Activated naive CD4-positive, alpha-beta T cell treated with Interleukin-2 at 50 U/mL for 16 hours (primary cell): ENCODE results near the gene HECTD4.
"Not testable (repeated sequence)": the region's sequence is repeated elsewhere in the genome, so short reads cannot be mapped to it uniquely, and the experiment has no call there.

Source experiments
- DNase-seq: peaks from one replicate; pipeline ENCODE4 v3.0.0-alpha.2; 2020

The HECTD4 gene

DNA sequence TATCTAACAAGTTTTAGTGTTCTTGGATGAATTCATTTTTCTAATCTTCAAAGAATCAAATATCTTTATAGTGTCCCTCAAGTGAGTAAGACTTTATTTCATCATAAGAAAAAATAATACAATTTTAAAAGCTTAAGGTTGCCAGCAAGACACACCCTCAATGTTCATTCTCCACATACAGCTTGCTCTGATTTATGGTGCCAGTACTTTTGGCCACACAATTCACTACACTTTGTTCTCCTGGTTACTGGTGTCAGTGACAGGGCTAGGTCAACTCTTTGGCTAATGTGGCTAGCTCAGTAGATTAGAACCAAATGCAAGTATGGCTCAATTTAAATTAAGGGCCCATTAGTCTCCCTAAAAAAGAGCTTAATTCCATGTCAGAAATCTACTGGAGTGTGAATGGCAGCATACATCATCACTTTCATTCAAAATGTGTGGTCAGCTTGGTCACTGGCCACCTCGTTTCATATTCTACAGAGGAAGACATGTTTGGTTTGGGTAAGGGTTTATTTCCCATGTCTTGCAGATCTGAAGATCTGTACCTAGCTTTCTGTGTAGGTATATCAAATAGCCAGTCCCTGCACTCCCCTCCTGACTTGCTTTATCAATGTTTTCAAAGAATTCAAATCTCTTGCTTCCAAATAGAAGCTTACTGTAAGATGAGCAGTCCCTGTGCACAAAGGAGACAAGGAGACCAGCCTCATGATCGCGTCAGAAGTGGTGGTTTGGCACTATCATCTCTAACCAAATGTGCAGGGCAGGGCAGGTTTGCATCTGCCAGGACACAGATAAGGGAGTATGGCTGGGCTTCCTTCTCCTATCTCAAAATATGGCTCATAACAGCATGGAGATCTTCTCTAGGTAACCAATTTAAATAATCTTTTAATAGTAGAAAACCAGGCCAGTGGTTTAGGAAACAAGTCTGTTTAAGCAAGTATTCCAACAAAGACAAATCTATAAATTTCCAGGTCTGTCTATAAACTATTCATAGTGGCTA, 31.3 kb downstream of the HECTD4 start:
- no peak for DNase-seq

DNA sequence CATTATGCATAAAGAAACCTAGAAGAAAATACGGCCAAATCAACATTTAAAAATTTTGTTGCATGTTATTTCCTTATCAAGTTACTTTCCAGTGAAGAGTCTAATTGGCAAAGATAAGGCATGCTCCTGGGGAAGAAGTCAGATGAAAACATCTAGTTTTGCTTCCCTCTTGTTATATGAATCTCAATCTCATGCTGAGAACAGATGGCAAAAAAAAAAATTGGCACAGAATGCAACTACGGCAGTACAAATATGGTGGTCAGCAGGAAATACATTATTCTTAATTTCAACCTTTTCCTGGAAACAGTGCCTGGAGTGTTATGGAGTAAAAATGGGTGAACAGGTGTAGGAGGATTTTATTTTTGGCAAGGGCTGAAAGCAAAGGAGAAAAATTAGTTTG, 32.8 kb downstream of the HECTD4 start:
- DNase-seq: no peak

DNA sequence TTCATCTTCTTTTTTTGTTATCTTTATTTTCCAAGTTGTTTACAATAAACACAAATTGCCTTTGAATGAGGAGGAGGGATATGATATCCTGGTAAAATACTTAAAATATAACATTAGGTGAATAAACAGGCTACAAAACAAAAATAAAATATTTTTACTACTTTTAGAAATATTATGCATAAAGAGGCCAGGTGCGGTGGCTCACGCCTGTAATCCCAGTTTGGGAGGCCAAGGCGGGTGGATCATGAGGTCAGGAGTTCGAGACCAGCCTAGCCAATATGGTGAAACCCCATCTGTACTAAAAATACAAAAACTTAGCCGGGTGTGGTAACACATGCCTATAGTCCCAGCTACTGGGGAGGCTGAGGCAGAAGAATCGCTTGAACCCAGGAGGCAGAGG, 33.3 kb downstream of the HECTD4 start:
- DNase-seq: not testable (repeated sequence)

DNA sequence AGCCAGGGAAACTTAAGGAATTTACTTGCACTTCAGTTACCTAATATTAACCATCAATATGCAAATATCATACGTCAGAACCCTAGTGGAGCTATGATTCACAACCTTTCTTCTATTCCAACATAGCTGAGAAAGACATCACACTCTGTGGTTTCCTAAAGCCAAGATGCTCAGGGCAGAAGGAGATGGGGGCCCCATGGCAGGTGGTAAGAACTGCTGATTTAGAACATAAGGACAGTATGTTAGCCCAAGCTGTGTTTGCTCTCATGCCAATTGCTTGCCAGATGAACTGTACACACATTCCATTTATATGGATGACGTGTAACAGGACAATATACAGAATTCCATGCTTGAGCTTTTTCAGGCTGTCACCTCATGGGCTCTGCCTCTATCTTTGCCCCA, 34.6 kb downstream of the HECTD4 start:
- DNase-seq: no peak

DNA sequence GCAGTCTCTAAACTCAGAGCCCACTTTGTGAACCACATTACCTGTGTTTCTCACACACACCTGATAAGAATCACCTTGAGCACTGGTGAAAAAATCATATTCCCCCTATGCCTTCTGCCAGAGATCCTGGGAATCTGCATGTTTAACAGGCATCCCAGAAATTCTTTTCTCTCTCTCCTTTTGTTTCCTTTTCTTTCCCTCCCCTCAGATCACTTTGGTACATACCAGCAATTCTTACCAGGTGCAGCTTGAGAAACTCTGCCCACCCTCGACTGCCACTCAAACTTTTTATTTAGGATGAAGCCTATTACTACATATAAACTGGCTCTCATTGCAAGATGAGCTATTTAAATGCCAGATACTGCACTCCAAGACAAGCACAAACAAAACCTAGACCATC, 36.0 kb downstream of the HECTD4 start:
- DNase-seq: no peak

DNA sequence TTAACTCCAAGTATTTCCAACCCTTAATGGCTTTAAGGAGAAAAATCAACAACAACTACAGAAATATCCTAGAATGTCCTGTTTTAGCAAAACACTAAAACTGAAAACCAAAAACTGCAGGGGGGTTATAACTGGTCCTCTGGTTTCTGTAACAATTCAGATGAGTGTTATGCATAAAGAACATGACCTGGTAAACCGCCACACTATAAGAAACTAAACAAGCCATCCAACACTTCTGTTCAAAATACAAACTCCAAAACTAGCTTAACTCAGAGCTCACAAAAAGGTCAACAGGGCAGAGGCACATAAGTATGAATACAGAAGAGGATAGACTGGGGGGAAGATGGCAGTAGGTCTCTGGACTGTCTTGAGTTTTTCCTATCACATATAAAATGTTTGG, 38.0 kb downstream of the HECTD4 start:
- no peak for DNase-seq

DNA sequence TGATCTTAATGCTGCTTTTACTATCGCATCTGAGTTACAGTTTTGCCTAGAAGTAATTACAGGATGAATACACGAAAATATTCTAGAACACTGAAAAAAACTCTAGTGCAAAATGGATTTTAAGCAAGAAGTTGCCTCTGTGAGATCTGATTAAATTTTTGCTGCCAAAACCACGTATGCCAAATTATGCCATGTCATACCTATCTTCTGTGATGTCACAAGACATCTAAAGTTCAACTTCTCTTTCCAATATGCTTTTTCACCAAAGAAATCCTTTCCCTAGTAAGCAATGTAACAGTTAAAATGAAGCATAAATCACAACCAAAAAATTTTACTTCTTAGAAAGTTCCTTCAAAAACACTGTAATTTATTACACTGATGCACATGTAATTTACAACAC, 39.6 kb downstream of the HECTD4 start:
- no peak for DNase-seq

DNA sequence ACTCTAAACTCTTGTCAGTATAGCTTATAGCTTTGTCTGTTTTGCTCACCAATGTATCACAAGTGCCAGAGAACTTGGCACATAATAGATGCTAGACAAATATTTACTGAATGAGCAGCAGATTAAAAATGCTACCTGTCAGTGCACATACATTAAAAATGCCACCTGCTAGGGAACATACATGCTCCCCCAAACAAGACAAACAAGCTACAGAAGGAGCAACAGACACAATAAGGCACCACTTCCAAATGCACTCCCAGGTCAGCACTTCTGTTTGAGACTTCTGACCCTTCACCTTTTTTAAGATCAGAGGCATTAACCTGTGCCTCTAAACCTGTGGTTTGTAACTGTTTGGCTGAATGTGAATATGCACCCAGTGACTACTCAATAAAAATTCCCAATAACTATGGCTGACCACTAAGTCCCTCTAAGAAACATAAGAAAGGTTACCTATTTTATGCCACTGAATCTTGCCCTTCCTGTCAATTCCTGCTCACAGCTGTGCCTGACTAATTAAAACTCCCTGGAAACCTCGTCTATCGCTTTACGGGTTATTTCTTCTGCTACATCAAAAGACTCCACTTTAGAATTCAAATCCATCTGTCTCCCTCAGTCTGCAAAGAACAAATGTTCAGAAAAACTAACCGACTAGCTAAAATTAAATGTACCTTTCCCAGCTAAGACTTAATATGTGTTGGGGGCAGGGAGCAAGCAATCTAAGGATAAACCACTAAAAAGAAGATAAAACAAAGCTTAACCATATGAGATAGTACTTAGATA, 41.0 kb downstream of the HECTD4 start:
- DNase-seq: no peak

DNA sequence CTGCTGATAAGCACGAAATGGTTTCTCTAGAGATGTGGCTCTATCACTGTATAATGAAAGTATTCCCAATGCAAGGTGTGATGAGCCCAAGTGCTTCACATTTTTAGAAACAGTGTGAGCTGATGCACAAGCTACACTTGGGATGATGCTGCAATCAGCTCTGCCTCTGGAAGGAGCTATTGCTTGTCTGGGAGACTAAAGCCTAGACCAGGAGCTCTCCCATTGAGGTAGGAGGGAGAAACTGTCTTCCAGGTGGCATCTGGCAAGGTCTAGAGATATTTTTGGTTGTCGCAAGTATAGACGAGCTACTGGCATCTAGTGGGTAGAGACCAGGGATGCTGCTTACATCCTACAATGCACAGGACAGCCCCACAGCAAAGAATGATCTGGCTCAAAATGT, 42.0 kb downstream of the HECTD4 start:
- DNase-seq: no peak

DNA sequence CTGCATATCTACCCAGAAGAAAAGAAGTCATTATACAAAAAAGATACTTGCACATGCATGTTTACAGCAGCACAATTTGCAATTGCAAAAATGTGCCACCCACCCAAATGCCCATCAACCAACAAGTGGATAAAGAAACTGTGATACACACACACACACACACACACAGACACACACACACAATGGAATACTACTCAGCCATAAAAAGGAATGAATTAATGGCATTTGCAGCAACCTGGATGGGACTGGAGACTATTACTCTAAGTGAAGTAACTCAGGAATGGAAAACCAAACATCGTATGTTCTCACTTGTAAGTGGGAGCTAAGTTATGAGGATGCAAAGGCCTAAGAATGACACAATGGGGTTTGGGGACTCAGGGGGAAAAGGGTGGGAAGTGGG, 47.2 kb downstream of the HECTD4 start:
- DNase-seq: not testable (repeated sequence)

DNA sequence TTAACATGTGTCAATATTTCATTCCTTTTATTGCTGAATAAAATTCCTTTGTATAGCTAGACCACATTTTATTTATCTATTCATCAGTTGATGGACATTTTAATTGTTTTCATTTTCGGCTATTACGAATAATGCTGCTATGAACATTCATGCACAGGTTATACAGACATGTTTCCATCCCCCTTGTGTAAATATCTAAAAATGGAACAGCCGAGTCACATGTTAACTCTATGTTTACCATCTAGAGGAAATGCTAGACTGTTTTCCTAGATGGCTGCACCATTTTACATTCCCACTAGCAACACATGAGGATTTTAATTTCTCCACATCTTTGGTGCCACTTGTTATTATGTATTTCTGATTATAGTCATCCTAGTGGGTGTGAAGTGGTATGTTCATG, 49.2 kb downstream of the HECTD4 start:
- DNase-seq: no peak

DNA sequence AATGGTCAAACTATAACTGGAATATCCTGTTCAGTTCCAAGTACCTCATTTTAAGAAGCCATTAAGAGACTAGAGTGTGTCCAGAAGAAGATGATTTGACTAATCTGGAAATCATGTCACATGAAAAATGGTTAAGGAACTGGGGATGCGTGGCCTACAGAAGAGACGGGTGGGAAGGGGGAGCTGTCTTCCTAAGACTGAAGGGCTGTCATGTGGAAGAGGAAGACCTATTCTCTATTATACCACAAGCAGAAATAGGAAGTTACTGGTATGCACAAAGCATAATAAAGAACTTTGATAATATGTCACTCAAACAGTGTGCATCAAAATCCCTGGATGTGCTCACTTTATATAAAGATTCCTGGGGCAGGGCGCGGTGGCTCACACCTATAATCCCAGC, 50.3 kb downstream of the HECTD4 start:
- DNase-seq: no peak

DNA sequence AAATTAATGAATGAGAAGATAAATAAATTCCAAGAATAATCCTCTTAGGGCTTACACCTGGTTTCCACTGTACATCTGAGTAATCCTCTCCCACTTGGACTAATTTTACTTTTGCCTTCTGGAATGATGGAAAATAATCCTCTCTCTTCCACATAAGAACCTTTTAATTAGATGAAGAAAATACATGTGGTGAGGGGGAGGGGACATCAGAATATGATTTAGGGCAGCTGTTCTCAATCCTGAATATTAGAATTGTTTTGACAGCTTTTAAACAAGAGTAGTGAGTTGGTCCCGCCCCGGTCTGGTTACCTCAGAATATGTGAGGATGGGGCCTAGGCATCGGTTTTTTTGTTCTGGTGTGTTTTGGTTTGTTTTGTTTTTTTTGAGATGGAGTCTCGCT, 51.5 kb downstream of the HECTD4 start:
- DNase-seq: no peak

DNA sequence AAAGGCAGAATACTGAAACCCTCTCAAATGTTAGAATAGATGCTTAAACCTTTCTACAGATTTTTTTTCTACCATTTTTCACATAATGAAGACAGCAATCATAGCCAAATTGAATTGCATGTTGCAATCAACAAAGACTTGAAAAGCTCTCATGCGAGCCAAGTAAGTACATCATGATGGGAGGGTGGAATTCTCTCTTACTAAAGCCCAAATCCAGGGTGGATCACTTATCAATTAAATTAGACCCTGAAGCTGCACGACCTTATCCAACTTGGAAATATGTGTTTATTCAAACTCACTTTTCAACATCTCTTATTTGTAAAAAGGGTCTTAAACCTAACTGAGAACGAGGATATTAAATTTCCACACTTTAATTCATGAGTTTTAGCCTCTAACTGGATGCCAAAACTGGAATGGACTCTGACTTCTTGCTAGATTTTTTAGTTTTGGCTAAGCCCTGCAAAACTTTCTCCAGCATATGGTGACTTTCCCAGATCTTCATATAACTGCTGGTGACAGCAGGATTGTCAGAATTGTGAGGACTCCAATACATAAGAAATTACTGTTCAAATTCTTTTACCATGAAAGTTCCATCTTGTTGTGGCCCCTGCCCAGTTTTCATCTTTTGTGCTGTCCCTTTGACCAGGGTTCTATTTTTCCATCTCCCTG, 53.6 kb downstream of the HECTD4 start:
- DNase-seq: no peak

DNA sequence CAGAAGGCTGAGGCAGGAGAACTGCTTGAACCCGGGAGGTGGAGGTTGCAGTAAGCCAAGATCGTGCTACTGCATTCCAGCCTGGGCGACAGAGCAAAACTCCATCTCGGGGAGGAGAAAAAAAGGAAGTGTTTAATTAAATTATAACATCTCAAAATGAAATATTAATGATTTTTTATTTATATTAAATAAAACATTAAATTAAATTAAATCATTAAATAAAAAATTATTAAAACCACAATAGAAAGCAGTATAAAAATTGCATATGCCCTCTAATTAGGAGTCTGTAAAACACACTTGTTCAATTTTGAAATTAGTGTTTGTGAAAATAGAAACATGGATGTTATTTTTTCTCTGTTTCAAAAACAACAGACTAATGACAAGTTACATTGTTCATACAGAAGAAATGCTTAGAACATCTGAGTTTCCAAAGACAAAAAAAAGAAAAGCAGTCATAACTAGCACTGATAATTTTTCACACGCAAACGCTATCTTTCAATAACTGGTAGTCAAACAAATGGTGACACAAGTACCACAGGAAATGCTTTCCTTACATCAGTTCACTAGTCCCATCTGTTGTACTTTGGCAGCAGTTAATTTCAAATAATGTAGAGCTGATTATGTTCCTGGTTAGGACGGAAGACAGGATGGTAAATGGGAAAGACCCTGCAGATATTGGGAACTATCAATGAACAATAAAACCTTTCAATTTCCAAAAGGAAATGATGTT, 54.9 kb downstream of the HECTD4 start:
- DNase-seq: no peak

DNA sequence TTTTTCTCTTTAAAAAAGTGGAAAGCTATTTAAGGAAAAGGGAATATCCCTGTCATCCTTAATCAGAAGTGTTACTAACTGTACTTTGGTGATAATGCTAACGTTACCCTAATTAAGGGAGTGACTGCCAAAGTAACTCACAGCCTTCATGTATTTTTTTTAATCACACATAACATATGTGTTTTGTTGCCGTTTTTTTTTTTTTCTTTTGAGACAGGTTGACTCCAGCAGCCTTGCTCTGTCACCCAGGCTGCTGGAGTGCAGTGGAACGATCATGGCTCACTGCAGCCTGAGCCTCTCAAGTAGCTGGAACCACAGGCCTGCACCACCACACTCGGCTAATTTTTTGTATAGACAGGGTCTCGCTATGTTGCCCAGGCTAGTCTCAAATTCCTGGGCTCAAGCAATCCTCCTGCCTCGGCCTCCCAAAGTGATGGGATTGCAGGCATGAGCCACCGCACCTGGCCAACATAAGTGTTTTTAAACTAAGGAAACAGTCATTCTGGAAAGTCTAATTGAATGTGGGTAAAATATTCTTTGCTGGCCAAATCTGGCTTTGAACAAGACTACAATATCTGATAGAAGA, 56.5 kb downstream of the HECTD4 start:
- DNase-seq: no peak

DNA sequence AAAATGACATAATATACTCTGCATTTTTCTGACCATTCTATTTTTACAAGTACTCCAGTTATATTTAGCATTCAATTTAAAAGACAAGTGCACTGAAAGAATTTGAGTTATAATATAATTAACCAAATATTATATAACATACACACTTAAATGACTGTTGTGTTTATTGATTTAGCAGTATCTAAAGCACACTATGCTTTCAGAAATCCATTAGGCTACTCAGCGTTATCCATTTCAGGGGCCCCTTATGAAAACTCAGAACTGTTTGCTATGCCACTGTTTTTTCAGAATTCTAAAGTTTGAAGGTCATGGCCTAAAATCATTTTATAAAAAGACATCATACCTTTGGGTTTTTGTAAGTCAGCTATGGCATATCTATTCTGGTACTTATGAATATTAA, 57.1 kb downstream of the HECTD4 start:
- no peak for DNase-seq

DNA sequence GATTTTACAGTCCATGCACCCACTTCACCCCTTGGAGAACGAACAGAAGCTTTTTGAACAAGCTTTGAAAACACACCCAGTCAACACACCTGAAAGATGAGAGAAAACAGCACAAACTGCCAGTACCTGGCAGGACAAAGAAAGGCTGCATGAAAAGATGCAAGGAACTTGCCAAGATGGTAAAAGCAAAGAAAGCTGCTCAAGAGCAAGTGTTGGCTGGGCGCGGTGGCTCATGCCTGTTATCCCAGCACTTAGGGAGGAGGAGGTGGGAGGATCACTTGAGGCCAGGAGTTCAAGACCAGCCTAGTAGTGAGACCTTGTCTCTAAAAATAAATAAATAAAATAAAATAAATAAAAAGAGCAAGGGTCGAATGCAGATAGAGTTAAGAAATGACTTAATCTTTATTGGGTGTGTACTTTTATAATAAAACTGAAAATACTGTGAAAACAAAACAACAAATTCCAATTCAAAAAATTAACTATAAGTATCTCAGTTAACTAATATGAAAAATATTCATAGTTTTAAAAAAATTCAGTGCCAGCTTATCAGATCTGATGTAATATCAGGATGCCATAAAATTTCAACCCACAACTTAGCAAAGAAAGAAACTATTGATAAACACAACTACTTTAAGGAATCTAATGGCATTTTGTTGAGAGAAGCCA, 59.2 kb downstream of the HECTD4 start:
- no peak for DNase-seq

DNA sequence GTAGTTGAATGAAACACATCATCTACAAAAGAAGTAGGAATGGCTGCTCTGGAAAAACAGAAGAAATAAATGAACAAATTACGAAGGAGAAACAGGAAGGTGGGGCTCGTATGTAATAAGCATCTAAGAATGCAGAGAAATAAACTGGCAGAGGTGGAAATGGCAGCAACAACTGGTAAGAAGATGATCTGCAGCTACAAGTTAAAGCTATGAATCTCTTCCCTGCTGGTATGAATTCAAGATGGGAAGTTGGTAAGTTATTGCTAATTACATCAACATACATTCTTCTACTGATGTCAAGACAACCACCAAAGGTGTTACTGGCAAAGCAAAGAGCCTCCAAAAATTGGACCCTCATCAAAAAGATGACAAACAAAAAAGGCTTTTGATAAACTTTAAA, 59.8 kb downstream of the HECTD4 start:
- no peak for DNase-seq

DNA sequence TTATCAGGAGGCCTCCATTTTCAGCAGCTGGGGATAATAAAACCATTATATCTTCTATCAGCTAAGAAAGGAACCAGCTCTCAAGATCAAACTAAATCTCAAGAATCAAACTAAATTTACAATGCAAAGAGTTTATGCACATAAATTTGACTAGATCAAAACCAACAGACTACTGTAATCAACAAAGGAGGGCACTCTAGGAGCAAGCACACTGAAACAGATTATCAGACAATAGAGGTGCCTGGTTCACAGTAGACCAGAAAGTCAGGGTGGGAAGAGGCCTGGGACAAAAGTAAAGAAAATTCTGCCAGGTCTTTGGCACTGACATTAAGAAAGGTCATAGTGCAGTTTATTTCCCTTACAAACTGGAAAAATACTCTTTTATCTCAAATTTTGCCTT, 61.0 kb downstream of the HECTD4 start:
- no peak for DNase-seq

DNA sequence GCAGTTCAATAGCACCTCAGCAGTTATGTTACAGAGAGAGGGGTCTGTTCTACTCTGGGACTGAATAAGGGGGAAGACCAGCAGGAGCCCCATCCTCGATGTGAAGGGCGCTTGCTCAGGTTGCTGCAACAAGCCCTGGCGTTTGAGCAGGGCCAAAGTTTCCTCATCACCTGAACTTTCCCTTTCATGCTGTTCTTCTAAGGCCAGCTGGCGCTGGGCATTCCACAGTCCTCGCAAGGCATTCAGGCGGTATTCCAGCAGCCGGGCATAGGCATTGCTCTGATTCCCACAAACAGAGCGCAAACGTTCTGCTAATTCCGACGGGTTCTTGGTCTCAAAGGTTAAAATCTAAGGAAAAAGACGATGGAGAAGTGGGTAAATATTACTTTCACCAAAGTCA, 62.8 kb downstream of the HECTD4 start:
- no peak for DNase-seq

DNA sequence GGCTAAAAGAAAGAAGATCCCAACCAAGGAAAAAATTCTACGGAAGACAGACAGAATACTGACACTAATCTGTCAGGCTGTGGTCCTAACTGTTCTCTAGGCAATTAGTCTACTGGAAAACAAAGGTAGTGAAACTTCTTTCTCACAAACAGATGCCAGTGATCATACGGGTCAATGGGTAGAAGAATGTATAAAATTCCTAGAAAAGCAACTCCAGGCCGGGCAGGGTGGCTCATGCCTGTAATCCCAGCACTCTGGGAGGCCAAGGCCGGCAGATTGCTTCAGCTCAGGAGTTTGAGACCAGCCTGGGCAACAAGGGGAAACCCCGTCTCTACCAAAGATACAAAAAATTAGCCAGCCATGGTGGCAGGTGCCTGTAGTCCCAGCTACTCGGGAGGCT, 64.8 kb downstream of the HECTD4 start:
- no peak for DNase-seq
